SK-N-SH (cell line): ENCODE data around the gene LIMS2. TPM values are rescaled to one million over a fixed set of nuclear protein-coding genes. Genes with fewer than 3 reads are reported as not detected.

ENCODE experiments used
- CTCF ChIA-PET: fragments of 300-600, 350-600 bp; formaldehyde crosslinking; extraction: SDS; loops from one replicate; lab custom pipeline; 2021; lab: Yijun Ruan, JAX
- POLR2A ChIA-PET: fragments of 350-600 bp; sonication (Branson Sonifier 250); formaldehyde crosslinking; extraction: SDS; loops from one replicate; lab custom pipeline; 2020; ENCODE audit warnings: antibody characterized with exemption, inconsistent platforms; lab: Yijun Ruan, JAX
- DNase-seq: peaks from one replicate; pipeline ENCODE4 v3.0.0; 2012
- H2AFZ ChIP-seq: fragments of 200-600 bp; sonication (generic); 2 replicates; pipeline ENCODE4 v1.8.1; 2016; ENCODE audit warnings: antibody characterized with exemption, mild to moderate bottlenecking, low read depth
- H3F3A ChIP-seq: fragments of 200-600 bp; sonication (generic); replicated peaks from 2 replicates; pipeline ENCODE3; 2016; ENCODE audit warnings: antibody characterized with exemption, mild to moderate bottlenecking; ENCODE audit not compliant: insufficient read depth
- H3K27ac ChIP-seq, 2 experiments: fragments of 200-500 bp in 1 of 2; fragments of 200-600 bp in 1 of 2; sonication (Bioruptor generic) in 1 of 2; sonication (generic), shearing (Covaris generic) in 1 of 2; 2 replicates each; pipeline versions ENCODE4 v1.5.1 to v1.6.1; 2014 to 2016; ENCODE audit warnings: low read depth in 2 of 2, inconsistent platforms in 1 of 2, low read length in 1 of 2, mild to moderate bottlenecking in 1 of 2, mixed read lengths in 1 of 2
- H3K27me3 ChIP-seq: fragments of 200-600 bp; sonication (generic), shearing (Covaris generic); 2 replicates; pipeline ENCODE4 v1.6.1; 2016; ENCODE audit warnings: mixed run types; ENCODE audit not compliant: insufficient read depth
- H3K36me3 ChIP-seq, 2 experiments: fragments of 200-500 bp in 1 of 2; fragments of 200-600 bp in 1 of 2; sonication (Bioruptor generic) in 1 of 2; sonication (generic) in 1 of 2; replicated peaks in 1 of 2; 2 replicates each; pipeline versions ENCODE3 to v1.5.1; 2014 to 2016; ENCODE audit warnings: low read length in 1 of 2, mild to moderate bottlenecking in 1 of 2; ENCODE audit not compliant: insufficient read depth in 2 of 2, control insufficient read depth in 1 of 2
- H3K4me1 ChIP-seq, 2 experiments: fragments of 200-500 bp in 1 of 2; fragments of 200-600 bp in 1 of 2; sonication (Bioruptor generic) in 1 of 2; sonication (generic), shearing (Covaris generic) in 1 of 2; 2 replicates each; pipeline versions ENCODE4 v1.5.1 to v1.6.1; 2014 to 2016; ENCODE audit warnings: low read depth in 1 of 2, low read length in 1 of 2, mixed run types in 1 of 2; ENCODE audit not compliant: insufficient read depth in 2 of 2, control insufficient read depth in 1 of 2
- H3K4me2 ChIP-seq: fragments of 200-600 bp; sonication (generic), shearing (Covaris generic); 2 replicates; pipeline ENCODE4 v1.6.1; 2017; ENCODE audit warnings: mixed run types
- H3K4me3 ChIP-seq, 2 experiments: fragments of 200-500 bp in 1 of 2; fragments of 200-600 bp in 1 of 2; sonication (Bioruptor generic) in 1 of 2; sonication (generic), shearing (Covaris generic) in 1 of 2; 2 replicates each; pipeline versions ENCODE4 v1.5.1 to v1.8.1; 2014 to 2016; ENCODE audit warnings: low read depth in 2 of 2, inconsistent platforms in 1 of 2, low read length in 1 of 2, mild to moderate bottlenecking in 1 of 2, mixed read lengths in 1 of 2, moderate library complexity in 1 of 2
- H3K79me2 ChIP-seq: fragments of 200-600 bp; sonication (generic); 2 replicates; pipeline ENCODE4 v1.8.1; 2017; ENCODE audit warnings: mild to moderate bottlenecking; ENCODE audit not compliant: insufficient read depth
- H3K9ac ChIP-seq: fragments of 200-600 bp; sonication (generic); 2 replicates; pipeline ENCODE4 v1.6.1; 2017; ENCODE audit warnings: mixed run types
- H3K9me2 ChIP-seq: fragments of 200-600 bp; sonication (generic); 2 replicates; pipeline ENCODE4 v1.6.1; 2017; ENCODE audit warnings: mixed run types
- H3K9me3 ChIP-seq: fragments of 200-600 bp; sonication (generic); 2 replicates; pipeline ENCODE4 v1.6.1; 2017; ENCODE audit warnings: mixed run types, mild to moderate bottlenecking, moderate library complexity
- H4K20me1 ChIP-seq: fragments of 200-600 bp; sonication (generic); 2 replicates; pipeline ENCODE4 v1.6.1; 2017; ENCODE audit warnings: mild to moderate bottlenecking, mixed run types; ENCODE audit not compliant: insufficient read depth
- ELF1 ChIP-seq: IDR thresholded peaks from 2 replicates; pipeline ENCODE4 v1.4.0; 2012
- EP300 ChIP-seq, 2 experiments: IDR thresholded peaks; 2 replicates each; pipeline versions ENCODE4 v1.4.0 to v1.6.1; 2012; ENCODE audit warnings: borderline replicate concordance in 1 of 2, low read depth in 1 of 2, low read length in 1 of 2
- EZH2phosphoT487 ChIP-seq: fragments of 200-600 bp; sonication (generic); IDR thresholded peaks from 2 replicates; pipeline ENCODE4 v1.6.1; 2017; ENCODE audit warnings: low read depth, mixed run types, mild to moderate bottlenecking, antibody characterized with exemption, moderate library complexity, borderline replicate concordance
- FOSL2 ChIP-seq: IDR thresholded peaks from 2 replicates; pipeline ENCODE4 v1.4.0; 2012; ENCODE audit warnings: low read depth, mild to moderate bottlenecking, moderate library complexity, borderline replicate concordance
- FOXJ3 ChIP-seq: sonication (generic); formaldehyde crosslinking; IDR thresholded peaks from 2 replicates; pipeline ENCODE4 v1.5.1; 2020; ENCODE audit warnings: mild to moderate bottlenecking, missing genetic modification reagents
- GABPA ChIP-seq: IDR thresholded peaks from 2 replicates; pipeline ENCODE4 v1.4.0; 2012; ENCODE audit warnings: low read depth, mild to moderate bottlenecking
- GATA2 ChIP-seq: sonication (generic); formaldehyde crosslinking; IDR thresholded peaks from 2 replicates; pipeline ENCODE4 v1.5.0; 2020; ENCODE audit warnings: mild to moderate bottlenecking, missing genetic modification reagents
- JUND ChIP-seq: IDR thresholded peaks from 2 replicates; pipeline ENCODE4 v1.4.0; 2012
- MXI1 ChIP-seq: IDR thresholded peaks from 2 replicates; pipeline ENCODE4 v1.6.1; 2012; ENCODE audit warnings: mild to moderate bottlenecking, low read depth, low read length, improper control_type of control experiment
- NFIC ChIP-seq: IDR thresholded peaks from 2 replicates; pipeline ENCODE4 v1.4.0; 2012; ENCODE audit warnings: borderline replicate concordance
- NRF1 ChIP-seq: IDR thresholded peaks from 2 replicates; pipeline ENCODE4 v1.6.1; 2012; ENCODE audit warnings: low read depth, mild to moderate bottlenecking, low read length
- POLR2AphosphoS5 ChIP-seq: IDR thresholded peaks from 2 replicates; pipeline ENCODE4 v1.6.1; 2012; ENCODE audit warnings: low read depth, low read length
- RAD21 ChIP-seq: IDR thresholded peaks from 2 replicates; pipeline ENCODE4 v1.6.1; 2012; ENCODE audit warnings: mild to moderate bottlenecking, low read length
- RCOR1 ChIP-seq: fragments of 150-350 bp; IDR thresholded peaks from 2 replicates; pipeline ENCODE4 v1.6.1; 2017; ENCODE audit warnings: antibody characterized with exemption, low read length
- SIN3A ChIP-seq: IDR thresholded peaks from 2 replicates; pipeline ENCODE4 v1.6.1; 2012; ENCODE audit warnings: low read depth, mild to moderate bottlenecking, low read length, moderate library complexity, borderline replicate concordance
- SMC3 ChIP-seq: IDR thresholded peaks from 2 replicates; pipeline ENCODE4 v1.6.1; 2012; ENCODE audit warnings: low read depth, low read length, improper control_type of control experiment
- TAF1 ChIP-seq: IDR thresholded peaks from 2 replicates; pipeline ENCODE4 v1.6.1; 2012; ENCODE audit warnings: low read depth, mild to moderate bottlenecking, low read length, moderate library complexity, borderline replicate concordance
- TCF12 ChIP-seq: IDR thresholded peaks from 2 replicates; pipeline ENCODE4 v1.4.0; 2012
- TEAD4 ChIP-seq: IDR thresholded peaks from 2 replicates; pipeline ENCODE4 v1.4.0; 2012; ENCODE audit warnings: mild to moderate bottlenecking, borderline replicate concordance; ENCODE audit not compliant: insufficient read depth
- YY1 ChIP-seq: IDR thresholded peaks from 2 replicates; pipeline ENCODE4 v1.4.0; 2012; ENCODE audit warnings: low read depth, mild to moderate bottlenecking
- WGBS: methylation state at CpG from one replicate; pipeline ENCODE4 v1.1.6; 2017; ENCODE audit warnings: low lambda C conversion rate; 5-methylcytosine and 5-hydroxymethylcytosine counted together
- polyA plus RNA-seq, 3 experiments: library from polyadenylated mRNA; depleted of rRNA; stranded (reverse); fragments of >200 nt; gene quantifications; 2 replicates each; pipeline ENCODE4 v1.2.3, GENCODE V29; 2012
- TF ChIP-seq, protein P1 (sequence below): IDR thresholded peaks from 2 replicates; pipeline ENCODE4 v1.4.0; 2012; ENCODE audit warnings: low read depth
- TF ChIP-seq, protein P2 (sequence below): fragments of 150-350 bp; IDR thresholded peaks from 2 replicates; pipeline ENCODE4 v1.6.1; 2017; ENCODE audit warnings: antibody characterized with exemption, low read length, low read depth, borderline replicate concordance
- TF ChIP-seq, protein P3 (sequence below): IDR thresholded peaks from 2 replicates; pipeline ENCODE4 v1.4.0; 2012; ENCODE audit warnings: low read depth, borderline replicate concordance
- TF ChIP-seq, protein P4 (sequence below): fragments of 200-600 bp; sonication (generic); IDR thresholded peaks from 2 replicates; pipeline ENCODE4 v1.6.1; 2017; ENCODE audit warnings: antibody characterized with exemption, mild to moderate bottlenecking, moderate library complexity
- TF ChIP-seq, protein P5 (sequence below): fragments of 150-350 bp; IDR thresholded peaks from 2 replicates; pipeline ENCODE4 v1.6.1; 2016; ENCODE audit warnings: mild to moderate bottlenecking, low read depth, low read length
- TF ChIP-seq, protein P6 (sequence below): IDR thresholded peaks from 2 replicates; pipeline ENCODE4 v1.6.1; 2012; ENCODE audit warnings: mild to moderate bottlenecking, low read depth, low read length, moderate library complexity

The LIMS2 gene
- polyA plus RNA-seq, 1 of the 3 experiments (the other 2 are of a cell fraction), result 2.7 TPM

DNA sequence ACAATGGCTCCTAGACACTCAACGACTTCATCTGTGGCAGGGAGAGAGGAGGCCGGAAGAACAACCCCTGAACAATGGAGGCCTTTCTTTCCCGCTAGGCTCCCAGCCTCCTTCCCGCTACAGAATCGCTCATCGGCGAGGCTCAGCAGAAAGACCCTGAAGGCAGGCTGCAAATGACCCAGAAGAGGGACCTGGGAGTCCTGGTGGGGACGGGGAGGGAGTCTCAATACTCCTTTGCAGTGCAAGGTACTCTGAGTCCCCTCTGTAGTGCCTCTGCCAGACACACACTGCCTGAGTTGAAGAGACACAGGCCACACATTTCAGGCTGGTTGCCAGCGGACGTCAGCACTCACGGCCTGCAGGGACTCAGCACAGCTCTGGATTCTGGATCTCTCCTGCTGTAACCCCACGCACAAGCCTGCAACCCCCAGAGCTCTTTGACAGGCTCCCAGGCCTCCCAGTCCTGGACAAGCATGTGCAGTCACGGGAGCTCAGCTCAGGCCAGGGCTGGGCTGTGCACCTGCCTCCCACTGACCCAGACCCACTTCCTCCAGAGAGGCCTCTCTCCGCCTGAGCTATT, 23.3 kb downstream of the LIMS2 start:
- H3K27ac ChIP-seq, result peak overlapping the region in 1 of 2 experiments; percentile 94; a peak in 2 of 4 replicates
- no peaks in the 10 kb centered on the region for H3K36me3 ChIP-seq
- POLR2A ChIA-PET, result interaction anchor here (0.9 to 1.4 kb wide), 3 partner anchors 11 to 126 kb away, joined by 6 read pairs; partner anchors contain the start of genes IWS1 and SFT2D3
- H2AFZ ChIP-seq, result no peak overlapping the region
- H3K79me2 ChIP-seq, result no peaks in the 10 kb centered on the region
- no peak overlapping the region for H3K4me3 ChIP-seq
- WGBS, result 72% methylated on average over 12 of the region's 14 CpGs
- no peaks in the 10 kb centered on the region for H3K9me2 ChIP-seq
- no peaks in the 10 kb centered on the region for H3F3A ChIP-seq
- H3K4me2 ChIP-seq, result no peak overlapping the region
- no peaks in the 10 kb centered on the region for H3K9me3 ChIP-seq
- H3K27me3 ChIP-seq, result no peaks in the 10 kb centered on the region
- peaks cover 0 to 60% of the 10 kb centered on the region in 2 experiments; a peak in 1 of 4 replicates for H3K4me1 ChIP-seq
- H4K20me1 ChIP-seq, result no peaks in the 10 kb centered on the region
- CTCF ChIA-PET, result interaction anchor here (0.7 to 2.2 kb wide), 7 partner anchors 8 to 61 kb away, joined by 3 to 9 read pairs (median 3); partner anchors contain the start of gene LIMS2
- H3K9ac ChIP-seq, result no peak overlapping the region
- DNase-seq, result peak; percentile 90
- TF ChIP-seq SMC3 (no peak; the same call in 1 of the 2 replicates), EZH2phosphoT487 (no peak), YY1 (no peak), NFIC (no peak), RAD21 (0 out of 2 replicates have a peak, but pooled peaks have one; percentile 22), SIN3A (no peak), TCF12 (no peak), MXI1 (peak; percentile 97), TAF1 (no peak), EP300 (IDR thresholded peaks at IDR 0.05; ENCODE audit: borderline replicate concordance in 1 of 2, low read depth in 1 of 2, low read length in 1 of 2) (peak in 1 of 2 experiments; percentile 94; a peak in 2 of 4 replicates), POLR2AphosphoS5 (no peak), NRF1 (0 out of 2 replicates have a peak, but pooled peaks have one; percentile 7), GATA2 (CRISPR knock-in tag) (peak; percentile 54), RCOR1 (peak; percentile 87), FOXJ3 (CRISPR knock-in tag) (peak; percentile 64; the same call in 1 of the 2 replicates), GABPA (no peak), FOSL2 (no peak), TEAD4 (no peak), ELF1 (no peak), JUND (no peak)
- TF ChIP-seq, protein P1, sequence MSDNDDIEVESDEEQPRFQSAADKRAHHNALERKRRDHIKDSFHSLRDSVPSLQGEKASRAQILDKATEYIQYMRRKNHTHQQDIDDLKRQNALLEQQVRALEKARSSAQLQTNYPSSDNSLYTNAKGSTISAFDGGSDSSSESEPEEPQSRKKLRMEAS, result no peak
- TF ChIP-seq, protein P2, sequence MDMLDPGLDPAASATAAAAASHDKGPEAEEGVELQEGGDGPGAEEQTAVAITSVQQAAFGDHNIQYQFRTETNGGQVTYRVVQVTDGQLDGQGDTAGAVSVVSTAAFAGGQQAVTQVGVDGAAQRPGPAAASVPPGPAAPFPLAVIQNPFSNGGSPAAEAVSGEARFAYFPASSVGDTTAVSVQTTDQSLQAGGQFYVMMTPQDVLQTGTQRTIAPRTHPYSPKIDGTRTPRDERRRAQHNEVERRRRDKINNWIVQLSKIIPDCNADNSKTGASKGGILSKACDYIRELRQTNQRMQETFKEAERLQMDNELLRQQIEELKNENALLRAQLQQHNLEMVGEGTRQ, result no peak
- TF ChIP-seq, protein P3, sequence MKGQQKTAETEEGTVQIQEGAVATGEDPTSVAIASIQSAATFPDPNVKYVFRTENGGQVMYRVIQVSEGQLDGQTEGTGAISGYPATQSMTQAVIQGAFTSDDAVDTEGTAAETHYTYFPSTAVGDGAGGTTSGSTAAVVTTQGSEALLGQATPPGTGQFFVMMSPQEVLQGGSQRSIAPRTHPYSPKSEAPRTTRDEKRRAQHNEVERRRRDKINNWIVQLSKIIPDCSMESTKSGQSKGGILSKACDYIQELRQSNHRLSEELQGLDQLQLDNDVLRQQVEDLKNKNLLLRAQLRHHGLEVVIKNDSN, result no peak
- TF ChIP-seq, protein P4, sequence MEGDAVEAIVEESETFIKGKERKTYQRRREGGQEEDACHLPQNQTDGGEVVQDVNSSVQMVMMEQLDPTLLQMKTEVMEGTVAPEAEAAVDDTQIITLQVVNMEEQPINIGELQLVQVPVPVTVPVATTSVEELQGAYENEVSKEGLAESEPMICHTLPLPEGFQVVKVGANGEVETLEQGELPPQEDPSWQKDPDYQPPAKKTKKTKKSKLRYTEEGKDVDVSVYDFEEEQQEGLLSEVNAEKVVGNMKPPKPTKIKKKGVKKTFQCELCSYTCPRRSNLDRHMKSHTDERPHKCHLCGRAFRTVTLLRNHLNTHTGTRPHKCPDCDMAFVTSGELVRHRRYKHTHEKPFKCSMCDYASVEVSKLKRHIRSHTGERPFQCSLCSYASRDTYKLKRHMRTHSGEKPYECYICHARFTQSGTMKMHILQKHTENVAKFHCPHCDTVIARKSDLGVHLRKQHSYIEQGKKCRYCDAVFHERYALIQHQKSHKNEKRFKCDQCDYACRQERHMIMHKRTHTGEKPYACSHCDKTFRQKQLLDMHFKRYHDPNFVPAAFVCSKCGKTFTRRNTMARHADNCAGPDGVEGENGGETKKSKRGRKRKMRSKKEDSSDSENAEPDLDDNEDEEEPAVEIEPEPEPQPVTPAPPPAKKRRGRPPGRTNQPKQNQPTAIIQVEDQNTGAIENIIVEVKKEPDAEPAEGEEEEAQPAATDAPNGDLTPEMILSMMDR, result no peak
- TF ChIP-seq, protein P5, sequence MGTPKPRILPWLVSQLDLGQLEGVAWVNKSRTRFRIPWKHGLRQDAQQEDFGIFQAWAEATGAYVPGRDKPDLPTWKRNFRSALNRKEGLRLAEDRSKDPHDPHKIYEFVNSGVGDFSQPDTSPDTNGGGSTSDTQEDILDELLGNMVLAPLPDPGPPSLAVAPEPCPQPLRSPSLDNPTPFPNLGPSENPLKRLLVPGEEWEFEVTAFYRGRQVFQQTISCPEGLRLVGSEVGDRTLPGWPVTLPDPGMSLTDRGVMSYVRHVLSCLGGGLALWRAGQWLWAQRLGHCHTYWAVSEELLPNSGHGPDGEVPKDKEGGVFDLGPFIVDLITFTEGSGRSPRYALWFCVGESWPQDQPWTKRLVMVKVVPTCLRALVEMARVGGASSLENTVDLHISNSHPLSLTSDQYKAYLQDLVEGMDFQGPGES, result no peak
- TF ChIP-seq, protein P6, sequence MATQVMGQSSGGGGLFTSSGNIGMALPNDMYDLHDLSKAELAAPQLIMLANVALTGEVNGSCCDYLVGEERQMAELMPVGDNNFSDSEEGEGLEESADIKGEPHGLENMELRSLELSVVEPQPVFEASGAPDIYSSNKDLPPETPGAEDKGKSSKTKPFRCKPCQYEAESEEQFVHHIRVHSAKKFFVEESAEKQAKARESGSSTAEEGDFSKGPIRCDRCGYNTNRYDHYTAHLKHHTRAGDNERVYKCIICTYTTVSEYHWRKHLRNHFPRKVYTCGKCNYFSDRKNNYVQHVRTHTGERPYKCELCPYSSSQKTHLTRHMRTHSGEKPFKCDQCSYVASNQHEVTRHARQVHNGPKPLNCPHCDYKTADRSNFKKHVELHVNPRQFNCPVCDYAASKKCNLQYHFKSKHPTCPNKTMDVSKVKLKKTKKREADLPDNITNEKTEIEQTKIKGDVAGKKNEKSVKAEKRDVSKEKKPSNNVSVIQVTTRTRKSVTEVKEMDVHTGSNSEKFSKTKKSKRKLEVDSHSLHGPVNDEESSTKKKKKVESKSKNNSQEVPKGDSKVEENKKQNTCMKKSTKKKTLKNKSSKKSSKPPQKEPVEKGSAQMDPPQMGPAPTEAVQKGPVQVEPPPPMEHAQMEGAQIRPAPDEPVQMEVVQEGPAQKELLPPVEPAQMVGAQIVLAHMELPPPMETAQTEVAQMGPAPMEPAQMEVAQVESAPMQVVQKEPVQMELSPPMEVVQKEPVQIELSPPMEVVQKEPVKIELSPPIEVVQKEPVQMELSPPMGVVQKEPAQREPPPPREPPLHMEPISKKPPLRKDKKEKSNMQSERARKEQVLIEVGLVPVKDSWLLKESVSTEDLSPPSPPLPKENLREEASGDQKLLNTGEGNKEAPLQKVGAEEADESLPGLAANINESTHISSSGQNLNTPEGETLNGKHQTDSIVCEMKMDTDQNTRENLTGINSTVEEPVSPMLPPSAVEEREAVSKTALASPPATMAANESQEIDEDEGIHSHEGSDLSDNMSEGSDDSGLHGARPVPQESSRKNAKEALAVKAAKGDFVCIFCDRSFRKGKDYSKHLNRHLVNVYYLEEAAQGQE, result no peak
